SK-N-SH (cell line): Measurements from ENCODE around the gene LINGO3. TPM values are rescaled to one million over a fixed set of nuclear protein-coding genes. Genes with fewer than 3 reads are reported as not detected.

ENCODE experiments used
- EZH2phosphoT487 ChIP-seq: fragments of 200-600 bp; sonication (generic); IDR thresholded peaks from 2 replicates; pipeline ENCODE4 v1.6.1; 2017; ENCODE audit warnings: low read depth, mixed run types, mild to moderate bottlenecking, antibody characterized with exemption, moderate library complexity, borderline replicate concordance
- FOXJ3 ChIP-seq: sonication (generic); formaldehyde crosslinking; IDR thresholded peaks from 2 replicates; pipeline ENCODE4 v1.5.1; 2020; ENCODE audit warnings: mild to moderate bottlenecking, missing genetic modification reagents
- FOXM1 ChIP-seq: IDR thresholded peaks from 2 replicates; pipeline ENCODE4 v1.4.0; 2012; ENCODE audit warnings: low read depth, mild to moderate bottlenecking
- GATA2 ChIP-seq: sonication (generic); formaldehyde crosslinking; IDR thresholded peaks from 2 replicates; pipeline ENCODE4 v1.5.0; 2020; ENCODE audit warnings: mild to moderate bottlenecking, missing genetic modification reagents
- MEF2A ChIP-seq: IDR thresholded peaks from 2 replicates; pipeline ENCODE4 v1.4.0; 2012; ENCODE audit warnings: low read depth, borderline replicate concordance
- MXI1 ChIP-seq: IDR thresholded peaks from 2 replicates; pipeline ENCODE4 v1.6.1; 2012; ENCODE audit warnings: mild to moderate bottlenecking, low read depth, low read length, improper control_type of control experiment
- NFIC ChIP-seq: IDR thresholded peaks from 2 replicates; pipeline ENCODE4 v1.4.0; 2012; ENCODE audit warnings: borderline replicate concordance
- POLR2AphosphoS5 ChIP-seq: IDR thresholded peaks from 2 replicates; pipeline ENCODE4 v1.6.1; 2012; ENCODE audit warnings: low read depth, low read length
- RCOR1 ChIP-seq: fragments of 150-350 bp; IDR thresholded peaks from 2 replicates; pipeline ENCODE4 v1.6.1; 2017; ENCODE audit warnings: antibody characterized with exemption, low read length
- REST ChIP-seq: IDR thresholded peaks from 2 replicates; pipeline ENCODE4 v1.6.1; 2012; ENCODE audit warnings: mild to moderate bottlenecking, low read depth, low read length, moderate library complexity
- SIN3A ChIP-seq: IDR thresholded peaks from 2 replicates; pipeline ENCODE4 v1.6.1; 2012; ENCODE audit warnings: low read depth, mild to moderate bottlenecking, low read length, moderate library complexity, borderline replicate concordance
- SMC3 ChIP-seq: IDR thresholded peaks from 2 replicates; pipeline ENCODE4 v1.6.1; 2012; ENCODE audit warnings: low read depth, low read length, improper control_type of control experiment
- YY1 ChIP-seq: IDR thresholded peaks from 2 replicates; pipeline ENCODE4 v1.4.0; 2012; ENCODE audit warnings: low read depth, mild to moderate bottlenecking
- polyA plus RNA-seq, 3 experiments: library from polyadenylated mRNA; depleted of rRNA; stranded (reverse); fragments of >200 nt; gene quantifications; 2 replicates each; pipeline ENCODE4 v1.2.3, GENCODE V29; 2012
- TF ChIP-seq, protein P1 (sequence below): IDR thresholded peaks from 2 replicates; pipeline ENCODE4 v1.4.0; 2012; ENCODE audit warnings: low read depth, borderline replicate concordance
- TF ChIP-seq, protein P2 (sequence below): IDR thresholded peaks from 2 replicates; pipeline ENCODE4; 2012
- TF ChIP-seq, protein P3 (sequence below): IDR thresholded peaks from 2 replicates; pipeline ENCODE4 v1.4.0; 2012; ENCODE audit warnings: low read depth

Gene LINGO3
- polyA plus RNA-seq, 1 of the 3 experiments (the other 2 are of a cell fraction), result not detected

GRCh38 chr19:2291185-2291751 is 16.7 kb downstream of the LINGO3 start (continued):
- TF ChIP-seq FOXJ3 (CRISPR knock-in tag), result peak; percentile 55; the same call in 1 of the 2 replicates
- TF ChIP-seq YY1, result no peak
- no peak for TF ChIP-seq POLR2AphosphoS5
- TF ChIP-seq, protein P1, sequence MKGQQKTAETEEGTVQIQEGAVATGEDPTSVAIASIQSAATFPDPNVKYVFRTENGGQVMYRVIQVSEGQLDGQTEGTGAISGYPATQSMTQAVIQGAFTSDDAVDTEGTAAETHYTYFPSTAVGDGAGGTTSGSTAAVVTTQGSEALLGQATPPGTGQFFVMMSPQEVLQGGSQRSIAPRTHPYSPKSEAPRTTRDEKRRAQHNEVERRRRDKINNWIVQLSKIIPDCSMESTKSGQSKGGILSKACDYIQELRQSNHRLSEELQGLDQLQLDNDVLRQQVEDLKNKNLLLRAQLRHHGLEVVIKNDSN, result no peak
- no peak for TF ChIP-seq EZH2phosphoT487
- TF ChIP-seq, protein P2, sequence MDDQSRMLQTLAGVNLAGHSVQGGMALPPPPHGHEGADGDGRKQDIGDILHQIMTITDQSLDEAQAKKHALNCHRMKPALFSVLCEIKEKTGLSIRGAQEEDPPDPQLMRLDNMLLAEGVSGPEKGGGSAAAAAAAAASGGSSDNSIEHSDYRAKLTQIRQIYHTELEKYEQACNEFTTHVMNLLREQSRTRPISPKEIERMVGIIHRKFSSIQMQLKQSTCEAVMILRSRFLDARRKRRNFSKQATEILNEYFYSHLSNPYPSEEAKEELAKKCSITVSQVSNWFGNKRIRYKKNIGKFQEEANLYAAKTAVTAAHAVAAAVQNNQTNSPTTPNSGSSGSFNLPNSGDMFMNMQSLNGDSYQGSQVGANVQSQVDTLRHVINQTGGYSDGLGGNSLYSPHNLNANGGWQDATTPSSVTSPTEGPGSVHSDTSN, result no peak
- no peak for TF ChIP-seq SMC3
- TF ChIP-seq MEF2A, result no peak
- TF ChIP-seq FOXM1, result no peak
- no peak for TF ChIP-seq GATA2
- TF ChIP-seq MXI1, result peak; percentile 83
- TF ChIP-seq, protein P3, sequence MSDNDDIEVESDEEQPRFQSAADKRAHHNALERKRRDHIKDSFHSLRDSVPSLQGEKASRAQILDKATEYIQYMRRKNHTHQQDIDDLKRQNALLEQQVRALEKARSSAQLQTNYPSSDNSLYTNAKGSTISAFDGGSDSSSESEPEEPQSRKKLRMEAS, result 0 out of 2 replicates have a peak, but pooled peaks have one; percentile 27
- TF ChIP-seq NFIC, result no peak
- TF ChIP-seq RCOR1, result no peak
- no peak for TF ChIP-seq SIN3A
- TF ChIP-seq REST, result no peak
